Neural progenitor cell (in vitro differentiated cells): ENCODE measurements around the gene COL26A1.

ENCODE experiments used
- CTCF ChIP-seq: fragments of 200-600 bp; sonication (generic); IDR thresholded peaks from 2 replicates; pipeline ENCODE4 v1.5.1; 2017; ENCODE audit warnings: antibody characterized with exemption, mild to moderate bottlenecking
- EZH2phosphoT487 ChIP-seq: fragments of 200-600 bp; sonication (generic); IDR thresholded peaks from 2 replicates; pipeline ENCODE4 v1.6.1; 2017; ENCODE audit warnings: antibody characterized with exemption

- no peak for TF ChIP-seq CTCF
- no peak for TF ChIP-seq EZH2phosphoT487
Measured at GRCh38 chr7:101436857-101437576, 74.3 kb downstream of the COL26A1 start.
